Heart right ventricle (tissue), 16 donors: Measurements from ENCODE around the gene PLAGL2. TPM values are rescaled to one million over a fixed set of nuclear protein-coding genes. Genes with fewer than 3 reads are reported as not detected.

Source experiments
- ATAC-seq, 8 donors: fragments of 200-7000 bp; cut with Tn5 transposase; one replicate each; pipeline ENCODE4 v1.9.1; 2020; ENCODE audit warnings: mild to moderate bottlenecking in 8 of 8, moderate library complexity in 8 of 8, moderate number of reproducible peaks in 1 of 8
- DNase-seq, 2 donors: peaks; one replicate each; pipeline ENCODE4 v3.0.0-alpha.2; 2020
- H3K27ac ChIP-seq, 10 donors: fragments of 200-600 bp; sonication (generic) in 2 of 10; one replicate each; pipeline versions ENCODE4 v1.5.0 to v1.8.0; 2020 to 2022; ENCODE audit warnings: mild to moderate bottlenecking in 3 of 10
- H3K27me3 ChIP-seq, 7 donors: fragments of 200-600 bp; one replicate each; pipeline ENCODE4 v1.8.0; 2021 to 2022; ENCODE audit warnings: mild to moderate bottlenecking in 2 of 7
- H3K36me3 ChIP-seq, 9 donors: fragments of 200-600 bp; sonication (generic) in 1 of 9; one replicate each; pipeline versions ENCODE4 v1.5.0 to v1.8.0; 2020 to 2022; ENCODE audit warnings: mild to moderate bottlenecking in 2 of 9
- H3K4me1 ChIP-seq, 9 donors: fragments of 200-600 bp; sonication (generic) in 1 of 9; one replicate each; pipeline versions ENCODE4 v1.5.0 to v1.8.0; 2020 to 2022; ENCODE audit warnings: mild to moderate bottlenecking in 4 of 9
- H3K4me3 ChIP-seq, 10 donors: fragments of 200-600 bp; sonication (generic) in 2 of 10; one replicate each; pipeline versions ENCODE4 v1.5.0 to v1.8.0; 2020 to 2022; ENCODE audit warnings: mild to moderate bottlenecking in 7 of 10, moderate library complexity in 2 of 10
- H3K9me3 ChIP-seq, 11 donors: fragments of 200-600 bp in 10 of 11; sonication (generic) in 2 of 11; one replicate each; pipeline versions ENCODE4 v1.5.0 to v1.8.0; 2013 to 2022; ENCODE audit warnings: mild to moderate bottlenecking in 2 of 11, control low read depth in 1 of 11, moderate library complexity in 1 of 11
- WGBS, 2 donors: extraction: QIAGEN DNeasy Blood & Tissue Kit; methylation state at CpG; one replicate each; pipeline ENCODE4 v1.1.7; 2013; ENCODE audit warnings: inconsistent platforms in 1 of 2; 5-methylcytosine and 5-hydroxymethylcytosine counted together
- intact Hi-C, 10 donors: fragments of 100-400 bp; cut with DNase I; formaldehyde crosslinking; loops; one replicate each; pipeline versions ENCODE4 v1.11.1 to v1.14.2; 2022
- long read RNA-seq, 3 donors: library from polyadenylated mRNA; unstranded; transcript quantifications; one replicate each; pipeline ENCODE4 v2.0.0, GENCODE V29; 2020 to 2021
- polyA plus RNA-seq, 2 donors: library from polyadenylated mRNA; stranded (reverse); fragments of 200-250 nt; gene quantifications; one replicate each; pipeline ENCODE4 v1.2.3, GENCODE V29; 2013
- total RNA-seq, 10 donors: library from RNA; stranded (reverse); fragmentation: NEBNext Ultra II Directional in 3 of 10; extraction: Animal tissue kit (Norgen Biotek cat#: 25700) in 3 of 10; gene quantifications; one replicate each; pipeline versions ENCODE4 v1.2.1 to v1.2.4, GENCODE V29; 2021 to 2023
- TF ChIP-seq, protein P1 (sequence below), 9 donors: fragments of 200-600 bp; sonication (generic) in 2 of 9; IDR thresholded peaks; one replicate each; pipeline versions ENCODE4 v1.5.0 to v1.8.0; 2021 to 2022; ENCODE audit warnings: antibody characterized with exemption in 9 of 9, mild to moderate bottlenecking in 5 of 9, moderate library complexity in 1 of 9
- donor health status: Arrhythmogenic right ventricular cardiomyopathy.
- donor health status: ischemic (EF 13 %, LVEDD 7.1; RV severe dilation, severe dysfunction).
- donor health status: healthy with polysubstance abuse.
- donor health status: DM: no; HTN: yes; CAD: no.
- donor health status: DM: no; HTN: no; CAD: no.
- donor health status: ischemic (EF 25% LVEDD 6.9; RV normal size, moderate dysfunction).
- donor health status: ischemic (EF 25% LVEDD 5.7; RV mildly dilated, moderate dysfunction).
- donor health status: healthy.
- donor health status: DM: yes; HTN: yes; CAD: no.
- donor health status: Ischemic cardiomyopathy.
- donor health status: ischemic (EF 35%, LVEDD 5.7; RV mildly dilated, moderate dysfunction).
- donor health status: nonischemic (EF 11% LVEDD 7.7; RV severe dilation, severe dysfunction).
- donor health status: DM: yes; HTN: yes; CAD: no.
- donor health status: PGD.
- donor health status: ischemic (EF 29% LVEDD 5.4; RV normal size, mild dysfunction).
- donor health status: nonischemic (EF 23%, LVEDD 6.1; RV moderate dilation, normal function).

PLAGL2 gene, protein sequence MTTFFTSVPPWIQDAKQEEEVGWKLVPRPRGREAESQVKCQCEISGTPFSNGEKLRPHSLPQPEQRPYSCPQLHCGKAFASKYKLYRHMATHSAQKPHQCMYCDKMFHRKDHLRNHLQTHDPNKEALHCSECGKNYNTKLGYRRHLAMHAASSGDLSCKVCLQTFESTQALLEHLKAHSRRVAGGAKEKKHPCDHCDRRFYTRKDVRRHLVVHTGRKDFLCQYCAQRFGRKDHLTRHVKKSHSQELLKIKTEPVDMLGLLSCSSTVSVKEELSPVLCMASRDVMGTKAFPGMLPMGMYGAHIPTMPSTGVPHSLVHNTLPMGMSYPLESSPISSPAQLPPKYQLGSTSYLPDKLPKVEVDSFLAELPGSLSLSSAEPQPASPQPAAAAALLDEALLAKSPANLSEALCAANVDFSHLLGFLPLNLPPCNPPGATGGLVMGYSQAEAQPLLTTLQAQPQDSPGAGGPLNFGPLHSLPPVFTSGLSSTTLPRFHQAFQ
- total RNA-seq (10 to 100 TPM in 2 of 10 donors, 1 to 10 TPM in 8; 5.6 to 12.3 (median 7.9) TPM), polyA plus RNA-seq (1 to 10 TPM; 1.7 to 3.0 TPM)
- long read RNA-seq, donor 1, partial matches to known transcripts = 0 of 2 reads
- long read RNA-seq, donor 1, other reads (novel, unspliced or antisense) = 2 of 2 reads
- long read RNA-seq, donor 2 = 0 reads
- long read RNA-seq, donor 3, partial matches to known transcripts = 0 of 4 reads
- long read RNA-seq, donor 3, other reads (novel, unspliced or antisense) = 4 of 4 reads

DNA sequence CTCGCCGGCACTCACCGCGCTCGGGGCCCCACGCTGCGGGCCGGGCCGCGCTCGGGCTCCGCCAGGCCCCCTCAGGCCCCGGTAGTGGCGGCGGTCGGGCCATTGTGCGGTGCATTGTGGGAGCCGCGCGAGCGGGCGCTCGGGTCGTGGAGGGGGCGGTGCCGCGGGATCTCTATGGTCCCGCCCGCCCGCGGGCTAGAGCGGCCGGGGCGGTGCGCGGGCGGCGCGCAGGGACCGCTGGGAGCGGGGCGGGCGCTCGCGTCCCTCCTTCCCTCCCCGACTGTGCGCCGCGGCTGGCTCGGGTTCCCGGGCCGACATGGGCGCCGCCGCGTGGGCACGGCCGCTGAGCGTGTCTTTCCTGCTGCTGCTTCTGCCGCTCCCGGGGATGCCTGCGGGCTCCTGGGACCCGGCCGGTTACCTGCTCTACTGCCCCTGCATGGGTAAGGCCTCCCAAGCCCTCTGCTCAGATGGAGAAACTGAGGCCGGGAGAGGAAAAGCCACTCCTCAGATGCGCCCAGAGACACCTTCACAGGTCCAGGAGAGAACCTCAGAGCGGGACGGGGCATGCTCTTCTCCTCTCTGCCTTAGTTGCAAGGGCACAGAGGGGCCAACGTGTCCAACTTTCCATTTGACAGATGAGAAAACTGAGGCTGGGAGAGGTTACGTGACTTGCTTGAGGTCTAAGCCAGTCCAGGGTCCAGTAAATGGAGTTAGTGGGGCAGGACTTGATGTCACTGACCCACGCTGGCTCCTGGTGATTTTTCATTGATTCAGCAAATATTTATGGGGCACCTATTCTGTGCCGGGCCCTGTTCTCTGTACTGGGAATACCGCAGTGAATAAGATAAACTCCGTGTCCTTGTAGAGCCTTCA, at the start of gene PLAGL2, which contains the start of gene POFUT1:
TSS of gene PLAGL2 (minus strand) at position 118 of the 873 bp plus-strand sequence. CDS start 5,565 bp downstream, outside the sequence.
TSS of gene POFUT1 (plus strand) at position 255 of the 873 bp plus-strand sequence. CDS start at position 317, 62 bp downstream.
- ATAC-seq = peak; percentile 91 to 98 (median 95)
- peak; percentile 90 to 91 for DNase-seq
- Histone ChIP-seq H3K36me3 (peaks cover 0 to 42% (median 5%) of the 10 kb centered on the region in 9 donors), H3K4me1 (peaks cover 22 to 63% (median 52%) of the 10 kb centered on the region in 9 donors), H3K27ac (peak within 1 kb of the TSS; percentile 88 to 99 (median 95)), H3K9me3 (no peaks in the 10 kb centered on the region), H3K27me3 (no peaks in the 10 kb centered on the region), H3K4me3 (peak within 1 kb of the TSS; percentile 70 to 100 (median 98))
- TF ChIP-seq, protein P1, sequence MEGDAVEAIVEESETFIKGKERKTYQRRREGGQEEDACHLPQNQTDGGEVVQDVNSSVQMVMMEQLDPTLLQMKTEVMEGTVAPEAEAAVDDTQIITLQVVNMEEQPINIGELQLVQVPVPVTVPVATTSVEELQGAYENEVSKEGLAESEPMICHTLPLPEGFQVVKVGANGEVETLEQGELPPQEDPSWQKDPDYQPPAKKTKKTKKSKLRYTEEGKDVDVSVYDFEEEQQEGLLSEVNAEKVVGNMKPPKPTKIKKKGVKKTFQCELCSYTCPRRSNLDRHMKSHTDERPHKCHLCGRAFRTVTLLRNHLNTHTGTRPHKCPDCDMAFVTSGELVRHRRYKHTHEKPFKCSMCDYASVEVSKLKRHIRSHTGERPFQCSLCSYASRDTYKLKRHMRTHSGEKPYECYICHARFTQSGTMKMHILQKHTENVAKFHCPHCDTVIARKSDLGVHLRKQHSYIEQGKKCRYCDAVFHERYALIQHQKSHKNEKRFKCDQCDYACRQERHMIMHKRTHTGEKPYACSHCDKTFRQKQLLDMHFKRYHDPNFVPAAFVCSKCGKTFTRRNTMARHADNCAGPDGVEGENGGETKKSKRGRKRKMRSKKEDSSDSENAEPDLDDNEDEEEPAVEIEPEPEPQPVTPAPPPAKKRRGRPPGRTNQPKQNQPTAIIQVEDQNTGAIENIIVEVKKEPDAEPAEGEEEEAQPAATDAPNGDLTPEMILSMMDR (IDR thresholded peaks at IDR 0.05) = peak in 5 of 9 donors; percentile 17 to 57 (median 52)
- intact Hi-C loops = loop anchor here in 6 of 10 donors (2.0 to 10.0 kb wide), 10 partner anchors 53 to 274 kb away; partner anchors contain the start of genes ASXL1 (in 2 of the 6), KIF3B (in 2 of the 6) and TM9SF4 (in 1 of the 6)
- WGBS, 2 donors = 1 to 2% methylated on average over 64 to 74 of the region's 74 CpGs

DNA sequence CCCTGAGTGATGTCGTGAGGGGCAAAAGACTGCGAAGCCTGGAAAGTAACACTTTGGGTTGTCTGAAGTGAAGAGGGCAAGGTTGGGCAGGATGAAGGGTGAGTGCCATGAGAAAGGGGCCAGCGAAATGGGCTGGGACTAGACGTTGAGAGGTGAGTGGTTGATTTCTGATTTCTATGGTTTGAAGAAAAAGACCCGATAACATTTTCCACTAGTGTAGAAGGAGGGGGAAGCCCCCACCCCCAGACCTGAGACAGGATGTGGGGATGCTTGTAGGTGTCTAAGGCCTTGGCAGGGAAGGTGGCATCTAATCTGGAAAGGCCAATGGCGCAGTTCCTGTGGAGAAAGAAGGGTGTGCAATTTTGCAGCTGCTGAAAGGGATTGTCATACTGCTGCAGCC, 44.6 kb upstream of the PLAGL2 start:
- H3K4me1 ChIP-seq = no peaks in the 10 kb centered on the region
- DNase-seq (no peak), ATAC-seq (no peak)
- intact Hi-C loops = no loop called here
- 90% methylated on average over 6 of the region's 6 CpGs for WGBS, 2 donors
- peaks cover 0 to 6% (median 0%) of the 10 kb centered on the region in 11 donors for H3K9me3 ChIP-seq
- H3K36me3 ChIP-seq = no peaks in the 10 kb centered on the region
- no peaks in the 10 kb centered on the region for H3K27me3 ChIP-seq
- TF ChIP-seq, protein P1 (IDR thresholded peaks at IDR 0.05) = no peak
- H3K4me3 ChIP-seq = no peak overlapping the region
- H3K27ac ChIP-seq = no peak overlapping the region

DNA sequence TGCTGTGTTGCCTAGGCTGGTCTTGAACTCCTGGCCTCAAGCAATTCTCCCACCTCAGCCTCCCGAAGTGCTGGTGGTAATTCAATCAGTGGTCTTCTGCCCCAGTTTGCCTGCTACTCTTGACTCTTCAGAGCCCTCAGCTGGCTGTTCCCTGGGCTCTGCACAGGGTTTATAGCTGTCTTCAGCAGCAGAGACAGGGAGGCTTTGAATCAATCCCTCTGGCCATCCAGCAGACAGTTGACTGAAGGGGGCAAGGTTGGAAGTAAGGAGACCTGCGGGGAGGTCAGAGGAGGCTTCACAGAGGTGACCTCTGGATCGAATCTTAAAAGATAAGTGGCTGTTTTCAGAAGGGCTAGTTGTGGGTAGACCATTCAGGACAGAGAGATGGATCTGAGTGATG, 43.9 kb upstream of the PLAGL2 start:
- peaks cover 0 to 6% (median 0%) of the 10 kb centered on the region in 11 donors for H3K9me3 ChIP-seq
- intact Hi-C loops = no loop called here
- H3K4me3 ChIP-seq = no peak overlapping the region
- DNase-seq (no peak), ATAC-seq (no peak)
- no peaks in the 10 kb centered on the region for H3K27me3 ChIP-seq
- WGBS, 2 donors = 63 to 68% methylated on average over 3 of the region's 3 CpGs
- H3K4me1 ChIP-seq = no peaks in the 10 kb centered on the region
- TF ChIP-seq, protein P1 (IDR thresholded peaks at IDR 0.05) = no peak
- no peak overlapping the region for H3K27ac ChIP-seq
- no peaks in the 10 kb centered on the region for H3K36me3 ChIP-seq
